GM15510 (cell line): ENCODE data around the gene TMEM270.

ENCODE experiments used
- POLR2A ChIP-seq: IDR thresholded peaks from 3 replicates; pipeline ENCODE4 v1.6.1; 2011; ENCODE audit warnings: borderline replicate concordance; ENCODE audit not compliant: insufficient read length; ENCODE audit errors: extremely low read depth

The TMEM270 gene

GRCh38 chr7:73887762-73888161 is 26.8 kb downstream of the TMEM270 start:
- no peak for TF ChIP-seq POLR2A

GRCh38 chr7:73888959-73889358 is 28.0 kb downstream of the TMEM270 start:
- TF ChIP-seq POLR2A = no peak

- TF ChIP-seq POLR2A = no peak
Measured at GRCh38 chr7:73890555-73891147, 29.7 kb downstream of the TMEM270 start.

- TF ChIP-seq POLR2A = no peak
Measured at GRCh38 chr7:73891178-73891885, 30.4 kb downstream of the TMEM270 start.

GRCh38 chr7:73892003-73892999 is 31.3 kb downstream of the TMEM270 start:
- no peak for TF ChIP-seq POLR2A

- no peak for TF ChIP-seq POLR2A
Measured at GRCh38 chr7:73893342-73894101, 32.6 kb downstream of the TMEM270 start.

GRCh38 chr7:73894166-73894565 is 33.2 kb downstream of the TMEM270 start:
- TF ChIP-seq POLR2A = no peak

- TF ChIP-seq POLR2A = no peak
Measured at GRCh38 chr7:73894733-73895551, 34.0 kb downstream of the TMEM270 start.

- TF ChIP-seq POLR2A = no peak
Measured at GRCh38 chr7:73895626-73896025, 34.7 kb downstream of the TMEM270 start.

GRCh38 chr7:73896454-73896853 is 35.5 kb downstream of the TMEM270 start:
- no peak for TF ChIP-seq POLR2A

- no peak for TF ChIP-seq POLR2A
Measured at GRCh38 chr7:73899731-73900142, 38.8 kb downstream of the TMEM270 start.

GRCh38 chr7:73900286-73900685 is 39.3 kb downstream of the TMEM270 start:
- no peak for TF ChIP-seq POLR2A

GRCh38 chr7:73901231-73901822 is 40.4 kb downstream of the TMEM270 start:
- no peak for TF ChIP-seq POLR2A
